Measurements from ENCODE around the gene SORCS2.

SORCS2 gene

GRCh38 chr4:7342223-7343080 lies 150.1 kb downstream of the SORCS2 start:
- DNase-seq, result no peak

- DNase-seq, result no peak
These were observed 150.8 kb downstream of the SORCS2 start for GRCh38 chr4:7343081-7343655.

GRCh38 chr4:7343950-7344349 lies 151.6 kb downstream of the SORCS2 start:
- DNase-seq, result no peak

- DNase-seq, result no peak
These were observed 152.4 kb downstream of the SORCS2 start for GRCh38 chr4:7344636-7345155.

GRCh38 chr4:7347981-7348380 lies 155.6 kb downstream of the SORCS2 start:
- DNase-seq, result no peak

- no peak for DNase-seq
These were observed 156.9 kb downstream of the SORCS2 start for GRCh38 chr4:7348946-7349900.

- no peak for DNase-seq
These were observed 158.1 kb downstream of the SORCS2 start for GRCh38 chr4:7350396-7350795.

GRCh38 chr4:7351014-7351413 lies 158.7 kb downstream of the SORCS2 start:
- no peak for DNase-seq

- DNase-seq, result no peak
These were observed 160.1 kb downstream of the SORCS2 start for GRCh38 chr4:7352486-7352885.

- no peak for DNase-seq
These were observed 160.9 kb downstream of the SORCS2 start for GRCh38 chr4:7353046-7353790.

GRCh38 chr4:7353846-7354610 lies 161.7 kb downstream of the SORCS2 start:
- no peak for DNase-seq

GRCh38 chr4:7354927-7355326 lies 162.6 kb downstream of the SORCS2 start:
- no peak for DNase-seq

- no peak for DNase-seq
These were observed 163.5 kb downstream of the SORCS2 start for GRCh38 chr4:7355795-7356194.

GRCh38 chr4:7356667-7357310 lies 164.5 kb downstream of the SORCS2 start:
- no peak for DNase-seq

- DNase-seq, result no peak
These were observed 165.0 kb downstream of the SORCS2 start for GRCh38 chr4:7357323-7357722.

GRCh38 chr4:7358100-7358735 lies 165.9 kb downstream of the SORCS2 start:
- no peak for DNase-seq

- no peak for DNase-seq
These were observed 167.2 kb downstream of the SORCS2 start for GRCh38 chr4:7359400-7360062.

- no peak for DNase-seq
These were observed 168.5 kb downstream of the SORCS2 start for GRCh38 chr4:7360806-7361205.

GRCh38 chr4:7361280-7361895 lies 169.1 kb downstream of the SORCS2 start:
- DNase-seq, result no peak

- no peak for DNase-seq
These were observed 170.0 kb downstream of the SORCS2 start for GRCh38 chr4:7362341-7362740.

Data from NCI-H2107 (cell line).